K562 (cell line): ENCODE results near the gene IL27RA. TPM values are rescaled to one million over a fixed set of nuclear protein-coding genes. Genes with fewer than 3 reads are reported as not detected.

Experiments
- CREBBP ChIP-seq: IDR thresholded peaks from one replicate; pipeline ENCODE4 v1.6.1; 2012; ENCODE audit warnings: low read depth, mild to moderate bottlenecking, control low read depth, inconsistent platforms, low read length
- DDX20 ChIP-seq: fragments of 450-650 bp; IDR thresholded peaks from 2 replicates; pipeline ENCODE4 v1.6.1; 2016; ENCODE audit warnings: missing genetic modification characterization, low read depth, mild to moderate bottlenecking, missing compliant biosample characterization, moderate library complexity
- E2F3 ChIP-seq: fragments of 250-450 bp; sonication (Bioruptor Pico); IDR thresholded peaks from 2 replicates; pipeline ENCODE4 v1.4.0; 2020; ENCODE audit warnings: mild to moderate bottlenecking
- EP300 ChIP-seq: IDR thresholded peaks from 2 replicates; pipeline ENCODE4 v1.6.1; 2012; ENCODE audit warnings: low read length, improper control_type of control experiment
- JUN ChIP-seq, 2 experiments: sonication (generic) in 1 of 2; formaldehyde crosslinking in 1 of 2; IDR thresholded peaks; 2 replicates each; pipeline versions ENCODE4 v1.6.1 to v1.8.0; 2012 to 2022; ENCODE audit warnings: borderline replicate concordance in 2 of 2, mild to moderate bottlenecking in 2 of 2, improper control_type of control experiment in 1 of 2, low read depth in 1 of 2, low read length in 1 of 2, missing genetic modification reagents in 1 of 2
- KAT2B ChIP-seq: IDR thresholded peaks from one replicate; pipeline ENCODE4 v1.6.1; 2012; ENCODE audit warnings: low read depth, mild to moderate bottlenecking, control low read depth, inconsistent platforms, low read length, moderate library complexity
- KDM5B ChIP-seq: fragments of 200-600 bp; sonication (generic); IDR thresholded peaks from 2 replicates; pipeline ENCODE4 v1.6.1; 2012; ENCODE audit warnings: low read depth, mild to moderate bottlenecking, moderate library complexity, low read length, control low read depth, inconsistent platforms; ENCODE audit not compliant: insufficient replicate concordance
- KLF16 ChIP-seq: IDR thresholded peaks from 2 replicates; pipeline ENCODE4 v1.6.1; 2016; ENCODE audit warnings: antibody characterized with exemption
- MAFF ChIP-seq: IDR thresholded peaks from 2 replicates; pipeline ENCODE4 v1.6.1; 2012; ENCODE audit warnings: low read length, improper control_type of control experiment
- MEF2A ChIP-seq: IDR thresholded peaks from 2 replicates; pipeline ENCODE4 v1.6.1; 2011; ENCODE audit warnings: low read depth, mild to moderate bottlenecking, low read length, moderate library complexity; ENCODE audit not compliant: control insufficient read depth
- NCOR1 ChIP-seq: fragments of 450-650 bp; IDR thresholded peaks from 2 replicates; pipeline ENCODE4 v1.6.1; 2016; ENCODE audit warnings: mild to moderate bottlenecking, moderate library complexity
- NRF1 ChIP-seq, 2 experiments: fragments of 450-650 bp; IDR thresholded peaks in 1 of 2; conservative IDR thresholded peaks in 1 of 2; 2 replicates each; pipeline ENCODE4 v1.6.1; 2014; ENCODE audit warnings: mild to moderate bottlenecking in 2 of 2
- RBBP5 ChIP-seq: fragments of 200-600 bp; sonication (generic); IDR thresholded peaks from 2 replicates; pipeline ENCODE4 v1.6.1; 2012; ENCODE audit warnings: borderline replicate concordance, mild to moderate bottlenecking, low read length, control low read depth, inconsistent platforms; ENCODE audit not compliant: insufficient read depth, poor library complexity, severe bottlenecking
- RBFOX2 ChIP-seq: fragments of 200-400 bp; formaldehyde crosslinking; IDR thresholded peaks from 2 replicates; pipeline ENCODE4 v1.6.1; 2017; ENCODE audit warnings: low read depth, mild to moderate bottlenecking, low read length, moderate library complexity
- SMAD4 ChIP-seq: fragments of 250-450 bp; sonication (Bioruptor Pico); conservative IDR thresholded peaks from 2 replicates; pipeline ENCODE4 v1.8.0; 2021; ENCODE audit warnings: inconsistent platforms, mild to moderate bottlenecking, moderate library complexity
- ZNF695 ChIP-seq: fragments of 450-650 bp; formaldehyde crosslinking; IDR thresholded peaks from 2 replicates; pipeline ENCODE4 v1.4.0; 2020; ENCODE audit warnings: mild to moderate bottlenecking, moderate library complexity
- polyA plus RNA-seq, 8 experiments: library from polyadenylated mRNA; depleted of rRNA in 4 of 8; stranded (reverse) in 5 of 8; unstranded in 3 of 8; fragments of >200 nt; fragmentation: Nextera tagmentation in 2 of 8; fragmentation: Illumina TruSeq in 1 of 8; extraction: Ambion mirVana in 2 of 8; extraction: Trizol in 1 of 8; gene quantifications; 2 replicates each; pipeline versions ENCODE4 v1.2.1 to v1.2.3, GENCODE V29; 2011 to 2014; ENCODE audit warnings: inconsistent platforms in 1 of 8, missing spikeins in 1 of 8
- total RNA-seq, 7 experiments: library from RNA; depleted of rRNA in 6 of 7; stranded (reverse); fragments of >200 nt in 6 of 7; fragmentation: Illumina TruSeq in 2 of 7; extraction: Trizol in 2 of 7; gene quantifications; 2 replicates each; pipeline versions ENCODE4 v1.2.1 to v1.2.3, GENCODE V29; 2011 to 2021; ENCODE audit warnings: low replicate concordance in 1 of 7
- TF ChIP-seq, protein P1 (sequence below): IDR thresholded peaks from 2 replicates; pipeline ENCODE4 v1.6.1; 2011; ENCODE audit warnings: borderline replicate concordance, low read depth, mild to moderate bottlenecking, moderate library complexity, low read length; ENCODE audit not compliant: insufficient read depth, poor library complexity, severe bottlenecking
- TF ChIP-seq, protein P2 (sequence below), 2 experiments: IDR thresholded peaks; 2 replicates each; pipeline ENCODE4 v1.6.1; 2011; ENCODE audit warnings: borderline replicate concordance in 1 of 2, control low read depth in 1 of 2, low read depth in 1 of 2, low read length in 1 of 2, mild to moderate bottlenecking in 1 of 2, mixed read lengths in 1 of 2, moderate library complexity in 1 of 2; ENCODE audit not compliant: insufficient read depth in 1 of 2, insufficient read length in 1 of 2, poor library complexity in 1 of 2, severe bottlenecking in 1 of 2; ENCODE audit errors: extremely low read depth in 1 of 2
- TF ChIP-seq, protein P3 (sequence below): fragments of 450-650 bp; IDR thresholded peaks from 2 replicates; pipeline ENCODE4 v1.6.1; 2018; ENCODE audit warnings: mild to moderate bottlenecking, low read depth; ENCODE audit not compliant: partially characterized antibody
- TF ChIP-seq, protein P4 (sequence below): fragments of 450-650 bp; IDR thresholded peaks from 2 replicates; pipeline ENCODE4 v1.6.1; 2014; ENCODE audit warnings: low read depth, mild to moderate bottlenecking, moderate library complexity, borderline replicate concordance

IL27RA gene
- total and polyA plus RNA-seq, 9 of the 15 experiments (the other 6 are each of a cell fraction or from before 2014, with no cell fraction given), result 1.9 to 15.9 (median 12.0) TPM

DNA sequence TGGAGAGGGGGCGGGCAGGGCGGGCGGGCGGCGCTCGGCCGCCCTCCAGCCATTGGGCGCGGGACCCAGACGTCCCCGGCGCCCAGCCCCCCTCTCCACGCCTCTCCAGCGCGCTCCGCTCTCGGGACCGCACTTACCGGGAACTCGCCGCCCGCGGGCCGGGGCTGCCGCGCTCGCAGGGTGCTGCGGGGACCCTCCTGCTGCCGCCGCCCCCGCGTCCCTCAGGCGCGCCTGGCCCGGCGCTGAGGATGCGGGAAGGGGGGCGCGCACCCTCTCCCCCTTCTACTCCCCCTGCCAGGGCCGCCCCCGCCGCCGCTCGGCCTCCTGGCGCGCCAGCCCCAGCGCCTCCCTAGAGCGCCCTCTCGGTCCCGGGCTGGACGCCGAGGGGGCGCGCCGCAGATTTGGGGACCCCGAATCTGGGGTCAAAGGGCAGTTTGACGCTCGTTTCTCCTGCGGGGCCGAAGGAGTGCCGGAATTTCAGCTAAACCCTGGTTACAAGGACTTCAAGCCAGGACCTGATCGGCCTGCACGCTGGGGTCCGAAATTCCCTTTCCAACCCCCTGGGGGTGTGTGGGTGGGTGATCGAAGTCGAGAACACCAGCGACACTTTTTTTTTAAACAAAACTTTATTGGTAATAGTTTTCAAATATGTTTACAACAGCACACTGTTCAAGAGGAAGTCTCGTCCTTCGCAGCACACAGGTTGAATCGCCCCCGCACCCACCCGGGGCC is 59.7 kb downstream of the IL27RA start (continued):
- TF ChIP-seq, protein P1, sequence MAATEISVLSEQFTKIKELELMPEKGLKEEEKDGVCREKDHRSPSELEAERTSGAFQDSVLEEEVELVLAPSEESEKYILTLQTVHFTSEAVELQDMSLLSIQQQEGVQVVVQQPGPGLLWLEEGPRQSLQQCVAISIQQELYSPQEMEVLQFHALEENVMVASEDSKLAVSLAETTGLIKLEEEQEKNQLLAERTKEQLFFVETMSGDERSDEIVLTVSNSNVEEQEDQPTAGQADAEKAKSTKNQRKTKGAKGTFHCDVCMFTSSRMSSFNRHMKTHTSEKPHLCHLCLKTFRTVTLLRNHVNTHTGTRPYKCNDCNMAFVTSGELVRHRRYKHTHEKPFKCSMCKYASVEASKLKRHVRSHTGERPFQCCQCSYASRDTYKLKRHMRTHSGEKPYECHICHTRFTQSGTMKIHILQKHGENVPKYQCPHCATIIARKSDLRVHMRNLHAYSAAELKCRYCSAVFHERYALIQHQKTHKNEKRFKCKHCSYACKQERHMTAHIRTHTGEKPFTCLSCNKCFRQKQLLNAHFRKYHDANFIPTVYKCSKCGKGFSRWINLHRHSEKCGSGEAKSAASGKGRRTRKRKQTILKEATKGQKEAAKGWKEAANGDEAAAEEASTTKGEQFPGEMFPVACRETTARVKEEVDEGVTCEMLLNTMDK, result peak; percentile 15
- TF ChIP-seq JUN (IDR thresholded peaks at IDR 0.05; ENCODE audit: borderline replicate concordance, low read depth, low read length) (no peak), JUN (CRISPR knock-in tag; IDR thresholded peaks at IDR 0.05; ENCODE audit: borderline replicate concordance) (no peak), KLF16 (no peak), ZNF695 (no peak), KDM5B (peak; percentile 60), NCOR1 (peak; percentile 45; the same call in 1 of the 2 replicates), SMAD4 (CRISPR knock-in tag) (peak; percentile 84), KAT2B (no peak), MEF2A (no peak), RBBP5 (peak; percentile 76), DDX20 (tag) (no peak), NRF1 (conservative IDR thresholded peaks at IDR 0.05 in 1 of 2, IDR thresholded peaks at IDR 0.05 in 1 of 2) (peak; percentile 24 to 27; a peak in 2 of 4 replicates), MAFF (no peak), RBFOX2 (peak; percentile 78), CREBBP (no peak), E2F3 (peak; percentile 71; the same call in 1 of the 2 replicates), EP300 (peak; percentile 34)
- TF ChIP-seq, protein P2, sequence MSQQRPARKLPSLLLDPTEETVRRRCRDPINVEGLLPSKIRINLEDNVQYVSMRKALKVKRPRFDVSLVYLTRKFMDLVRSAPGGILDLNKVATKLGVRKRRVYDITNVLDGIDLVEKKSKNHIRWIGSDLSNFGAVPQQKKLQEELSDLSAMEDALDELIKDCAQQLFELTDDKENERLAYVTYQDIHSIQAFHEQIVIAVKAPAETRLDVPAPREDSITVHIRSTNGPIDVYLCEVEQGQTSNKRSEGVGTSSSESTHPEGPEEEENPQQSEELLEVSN (IDR thresholded peaks at IDR 0.05; ENCODE audit: borderline replicate concordance in 1 of 2, extremely low read depth in 1 of 2, insufficient read depth in 1 of 2, insufficient read length in 1 of 2, low read depth in 1 of 2, low read length in 1 of 2, poor library complexity in 1 of 2, severe bottlenecking in 1 of 2), result peak in 1 of 2 experiments; percentile 35
- TF ChIP-seq, protein P3, sequence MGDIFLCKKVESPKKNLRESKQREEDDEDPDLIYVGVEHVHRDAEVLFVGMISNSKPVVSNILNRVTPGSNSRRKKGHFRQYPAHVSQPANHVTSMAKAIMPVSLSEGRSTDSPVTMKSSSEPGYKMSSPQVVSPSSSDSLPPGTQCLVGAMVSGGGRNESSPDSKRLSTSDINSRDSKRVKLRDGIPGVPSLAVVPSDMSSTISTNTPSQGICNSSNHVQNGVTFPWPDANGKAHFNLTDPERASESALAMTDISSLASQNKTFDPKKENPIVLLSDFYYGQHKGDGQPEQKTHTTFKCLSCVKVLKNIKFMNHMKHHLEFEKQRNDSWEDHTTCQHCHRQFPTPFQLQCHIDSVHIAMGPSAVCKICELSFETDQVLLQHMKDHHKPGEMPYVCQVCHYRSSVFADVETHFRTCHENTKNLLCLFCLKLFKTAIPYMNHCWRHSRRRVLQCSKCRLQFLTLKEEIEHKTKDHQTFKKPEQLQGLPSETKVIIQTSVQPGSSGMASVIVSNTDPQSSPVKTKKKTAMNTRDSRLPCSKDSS, result no peak
- TF ChIP-seq, protein P4, sequence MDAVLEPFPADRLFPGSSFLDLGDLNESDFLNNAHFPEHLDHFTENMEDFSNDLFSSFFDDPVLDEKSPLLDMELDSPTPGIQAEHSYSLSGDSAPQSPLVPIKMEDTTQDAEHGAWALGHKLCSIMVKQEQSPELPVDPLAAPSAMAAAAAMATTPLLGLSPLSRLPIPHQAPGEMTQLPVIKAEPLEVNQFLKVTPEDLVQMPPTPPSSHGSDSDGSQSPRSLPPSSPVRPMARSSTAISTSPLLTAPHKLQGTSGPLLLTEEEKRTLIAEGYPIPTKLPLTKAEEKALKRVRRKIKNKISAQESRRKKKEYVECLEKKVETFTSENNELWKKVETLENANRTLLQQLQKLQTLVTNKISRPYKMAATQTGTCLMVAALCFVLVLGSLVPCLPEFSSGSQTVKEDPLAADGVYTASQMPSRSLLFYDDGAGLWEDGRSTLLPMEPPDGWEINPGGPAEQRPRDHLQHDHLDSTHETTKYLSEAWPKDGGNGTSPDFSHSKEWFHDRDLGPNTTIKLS, result peak; percentile 34; the same call in 1 of the 2 replicates
